Fibroblast of skin of back (primary cell): ENCODE measurements around the gene PTPRD.

Experiments used
- DNase-seq: peaks from one replicate; pipeline ENCODE4 v3.0.0-alpha.2; 2013

The PTPRD gene

GRCh38 chr9:8349901-8350300 lies 2262.9 kb downstream of the PTPRD start:
- no peak for DNase-seq

- no peak for DNase-seq
Measured at GRCh38 chr9:8349376-8349775, 2263.4 kb downstream of the PTPRD start.

GRCh38 chr9:8348756-8349155 lies 2264.0 kb downstream of the PTPRD start:
- no peak for DNase-seq

GRCh38 chr9:8346296-8346695 lies 2266.5 kb downstream of the PTPRD start:
- peak; percentile 64 for DNase-seq

GRCh38 chr9:8338767-8339510 lies 2273.9 kb downstream of the PTPRD start:
- DNase-seq = peak; percentile 9

- DNase-seq = no peak
Measured at GRCh38 chr9:8337834-8338766, 2274.7 kb downstream of the PTPRD start.

- no peak for DNase-seq
Measured at GRCh38 chr9:8332871-8333270, 2279.9 kb downstream of the PTPRD start.

GRCh38 chr9:8332331-8332650 lies 2280.5 kb downstream of the PTPRD start:
- DNase-seq = no peak

- DNase-seq = no peak
Measured at GRCh38 chr9:8331507-8332330, 2281.1 kb downstream of the PTPRD start.

GRCh38 chr9:8329561-8330283 lies 2283.1 kb downstream of the PTPRD start:
- DNase-seq = no peak

GRCh38 chr9:8315211-8315610 lies 2297.6 kb downstream of the PTPRD start:
- DNase-seq = peak; percentile 15

GRCh38 chr9:8309258-8309657 lies 2303.5 kb downstream of the PTPRD start:
- DNase-seq = no peak

GRCh38 chr9:8304720-8305119 lies 2308.1 kb downstream of the PTPRD start:
- DNase-seq = no peak

GRCh38 chr9:8301296-8301695 lies 2311.5 kb downstream of the PTPRD start:
- DNase-seq = no peak

- no peak for DNase-seq
Measured at GRCh38 chr9:8297047-8297446, 2315.8 kb downstream of the PTPRD start.

- no peak for DNase-seq
Measured at GRCh38 chr9:8292657-8293056, 2320.1 kb downstream of the PTPRD start.

GRCh38 chr9:8289681-8290080 lies 2323.1 kb downstream of the PTPRD start:
- DNase-seq = no peak

GRCh38 chr9:8287970-8288369 lies 2324.8 kb downstream of the PTPRD start:
- no peak for DNase-seq

GRCh38 chr9:8287501-8287900 lies 2325.3 kb downstream of the PTPRD start:
- no peak for DNase-seq

- DNase-seq = no peak
Measured at GRCh38 chr9:8284884-8285283, 2327.9 kb downstream of the PTPRD start.

- DNase-seq = no peak
Measured at GRCh38 chr9:8282535-8282934, 2330.3 kb downstream of the PTPRD start.

GRCh38 chr9:8280811-8281210 lies 2332.0 kb downstream of the PTPRD start:
- DNase-seq = no peak
